GM23338 (cell line): ENCODE measurements around the gene CCND1. TPM values are rescaled to one million over a fixed set of nuclear protein-coding genes. Genes with fewer than 3 reads are reported as not detected.

ENCODE experiments used
- ATAC-seq: fragments of 200-7000 bp; cut with Tn5 transposase; 3 replicates; pipeline ENCODE4 v1.9.1; 2020
- DNase-seq: peaks from one replicate; pipeline ENCODE4 v3.0.0-alpha.2; 2015; ENCODE audit warnings: low spot score
- H2AFZ ChIP-seq: fragments of 200-600 bp; sonication (generic); 2 replicates; pipeline ENCODE4 v1.8.0; 2016; ENCODE audit warnings: antibody characterized with exemption, mild to moderate bottlenecking, moderate library complexity
- H3F3A ChIP-seq: fragments of 200-600 bp; sonication (generic); replicated peaks from 2 replicates; pipeline ENCODE4 v1.8.0; 2017; ENCODE audit warnings: antibody characterized with exemption, mixed run types, low read depth
- H3K27ac ChIP-seq: fragments of 200-600 bp; sonication (generic); 2 replicates; pipeline ENCODE4 v1.6.1; 2016; ENCODE audit warnings: low read depth
- H3K27me3 ChIP-seq: fragments of 200-600 bp; sonication (generic); 2 replicates; pipeline ENCODE4 v1.8.0; 2016; ENCODE audit warnings: mild to moderate bottlenecking, mixed run types, moderate library complexity; ENCODE audit not compliant: insufficient read depth
- H3K36me3 ChIP-seq: fragments of 200-600 bp; sonication (generic); 2 replicates; pipeline ENCODE4 v1.8.0; 2016; ENCODE audit warnings: mild to moderate bottlenecking; ENCODE audit not compliant: insufficient read depth
- H3K4me1 ChIP-seq: fragments of 200-600 bp; sonication (generic); 2 replicates; pipeline ENCODE4 v1.8.0; 2016; ENCODE audit warnings: mild to moderate bottlenecking, moderate library complexity; ENCODE audit not compliant: insufficient read depth
- H3K4me2 ChIP-seq: fragments of 200-600 bp; sonication (generic); 2 replicates; pipeline ENCODE4 v1.7.1; 2017; ENCODE audit warnings: mixed run types
- H3K4me3 ChIP-seq: fragments of 200-600 bp; sonication (generic); 2 replicates; pipeline ENCODE4 v1.6.1; 2016; ENCODE audit warnings: mixed run types
- H3K79me2 ChIP-seq: fragments of 200-600 bp; sonication (generic); replicated peaks from 2 replicates; pipeline ENCODE4 v1.8.0; 2017; ENCODE audit warnings: mild to moderate bottlenecking; ENCODE audit not compliant: insufficient read depth
- H3K9me2 ChIP-seq: fragments of 200-600 bp; sonication (generic); 2 replicates; pipeline ENCODE4 v1.8.0; 2017; ENCODE audit not compliant: insufficient read depth
- H4K20me1 ChIP-seq: fragments of 200-600 bp; sonication (generic); replicated peaks from 2 replicates; pipeline ENCODE4 v1.8.0; 2017; ENCODE audit warnings: mild to moderate bottlenecking; ENCODE audit not compliant: insufficient read depth
- H3K27ac Mint-ChIP-seq: 2 replicates; pipeline ENCODE4 v1.8.0; 2020; ENCODE audit warnings: inconsistent platforms, mild to moderate bottlenecking, moderate library complexity, mixed read lengths
- H3K27me3 Mint-ChIP-seq: 3 replicates; pipeline ENCODE4 v1.8.0; 2022; ENCODE audit warnings: low read depth, mild to moderate bottlenecking, moderate library complexity, mixed read lengths, inconsistent platforms; ENCODE audit not compliant: insufficient read depth, poor library complexity
- H3K36me3 Mint-ChIP-seq: 3 replicates; pipeline ENCODE4 v1.8.0; 2021; ENCODE audit warnings: low read depth, mild to moderate bottlenecking, inconsistent platforms, moderate library complexity, mixed read lengths
- H3K4me1 Mint-ChIP-seq: 3 replicates; pipeline ENCODE4 v1.8.0; 2020; ENCODE audit warnings: mild to moderate bottlenecking, inconsistent platforms, mixed read lengths
- H3K4me3 Mint-ChIP-seq: 3 replicates; pipeline ENCODE4 v1.8.0; 2021; ENCODE audit warnings: moderate library complexity, mild to moderate bottlenecking, inconsistent platforms, mixed read lengths
- H3K9me3 Mint-ChIP-seq: 3 replicates; pipeline ENCODE4 v1.8.0; 2020; ENCODE audit warnings: moderate library complexity, mild to moderate bottlenecking, inconsistent platforms, mixed read lengths
- CREB1 ChIP-seq: fragments of 250-450 bp; sonication (Bioruptor Pico); IDR thresholded peaks from 2 replicates; pipeline ENCODE4 v1.5.0; 2020; ENCODE audit warnings: low read depth, mild to moderate bottlenecking, moderate library complexity
- EZH2 ChIP-seq: fragments of 200-600 bp; sonication (generic); IDR thresholded peaks from one replicate; pipeline ENCODE4 v1.8.0; 2017; ENCODE audit warnings: antibody characterized with exemption, mild to moderate bottlenecking, low read depth; ENCODE audit not compliant: unreplicated experiment
- EZH2phosphoT487 ChIP-seq: fragments of 200-600 bp; sonication (generic); IDR thresholded peaks from one replicate; pipeline ENCODE4 v1.8.1; 2018; ENCODE audit warnings: antibody characterized with exemption; ENCODE audit not compliant: unreplicated experiment
- NANOG ChIP-seq: IDR thresholded peaks from 2 replicates; pipeline ENCODE4 v1.6.1; 2016; ENCODE audit warnings: antibody characterized with exemption, borderline replicate concordance
- ZNF114 ChIP-seq: fragments of 250-450 bp; sonication (Bioruptor Pico); IDR thresholded peaks from 2 replicates; pipeline ENCODE4 v1.5.0; 2020; ENCODE audit warnings: mild to moderate bottlenecking, moderate library complexity
- ZNF331 ChIP-seq: fragments of 250-450 bp; sonication (Bioruptor Pico); IDR thresholded peaks from 2 replicates; pipeline ENCODE4 v1.5.0; 2020; ENCODE audit warnings: low read depth, mild to moderate bottlenecking, moderate library complexity
- ZNF462 ChIP-seq: fragments of 250-450 bp; sonication (Bioruptor Pico); IDR thresholded peaks from 2 replicates; pipeline ENCODE4 v1.5.0; 2020; ENCODE audit warnings: mild to moderate bottlenecking, moderate library complexity
- polyA plus RNA-seq: library from polyadenylated mRNA; unstranded; fragments of >200 nt; fragmentation: Nextera tagmentation; extraction: Ambion mirVana; gene quantifications from 2 replicates; pipeline ENCODE4 v1.2.1, GENCODE V29; 2016
- total RNA-seq: library from RNA; depleted of rRNA; stranded (reverse); fragments of >200 nt; shearing (Covaris generic); gene quantifications from 2 replicates; pipeline ENCODE4 v1.2.3, GENCODE V29; 2014
- TF ChIP-seq, protein P1 (sequence below), 2 experiments: fragments of 200-600 bp in 1 of 2; sonication (generic) in 1 of 2; conservative IDR thresholded peaks; 2 replicates each; pipeline versions ENCODE4 v1.5.1 to v1.6.1; 2016 to 2017; ENCODE audit warnings: antibody characterized with exemption in 2 of 2, low read depth in 2 of 2, mild to moderate bottlenecking in 2 of 2, moderate library complexity in 1 of 2

The CCND1 gene
- total and polyA plus RNA-seq, 2 experiments from 2014 or later: 109 to 183 TPM

GRCh38 chr11:69669486-69669885, 28.5 kb downstream of the CCND1 start:
- H3K9me3 Mint-ChIP-seq: no peaks in the 10 kb centered on the region
- Histone ChIP-seq H3K27me3 (no peaks in the 10 kb centered on the region), H3K4me1 (peaks cover 6% of the 10 kb centered on the region), H3K27ac (no peak overlapping the region), H3K4me2 (no peak overlapping the region), H2AFZ (no peak overlapping the region), H3K79me2 (peaks cover 28% of the 10 kb centered on the region), H3F3A (peaks cover 13% of the 10 kb centered on the region; the same call in 1 of the 2 replicates), H3K9me2 (no peaks in the 10 kb centered on the region), H4K20me1 (peaks cover 4% of the 10 kb centered on the region; the same call in 1 of the 2 replicates), H3K4me3 (no peak overlapping the region), H3K36me3 (peaks cover 6% of the 10 kb centered on the region; the same call in 1 of the 2 replicates)
- H3K36me3 Mint-ChIP-seq: peaks cover 42% of the 10 kb centered on the region
- DNase-seq (no peak), ATAC-seq (no peak)
- TF ChIP-seq ZNF114 (CRISPR knock-in tag) (no peak), ZNF331 (CRISPR knock-in tag) (no peak), NANOG (no peak), CREB1 (CRISPR knock-in tag) (no peak), EZH2 (no peak), ZNF462 (no peak), EZH2phosphoT487 (no peak)
- TF ChIP-seq, protein P1, sequence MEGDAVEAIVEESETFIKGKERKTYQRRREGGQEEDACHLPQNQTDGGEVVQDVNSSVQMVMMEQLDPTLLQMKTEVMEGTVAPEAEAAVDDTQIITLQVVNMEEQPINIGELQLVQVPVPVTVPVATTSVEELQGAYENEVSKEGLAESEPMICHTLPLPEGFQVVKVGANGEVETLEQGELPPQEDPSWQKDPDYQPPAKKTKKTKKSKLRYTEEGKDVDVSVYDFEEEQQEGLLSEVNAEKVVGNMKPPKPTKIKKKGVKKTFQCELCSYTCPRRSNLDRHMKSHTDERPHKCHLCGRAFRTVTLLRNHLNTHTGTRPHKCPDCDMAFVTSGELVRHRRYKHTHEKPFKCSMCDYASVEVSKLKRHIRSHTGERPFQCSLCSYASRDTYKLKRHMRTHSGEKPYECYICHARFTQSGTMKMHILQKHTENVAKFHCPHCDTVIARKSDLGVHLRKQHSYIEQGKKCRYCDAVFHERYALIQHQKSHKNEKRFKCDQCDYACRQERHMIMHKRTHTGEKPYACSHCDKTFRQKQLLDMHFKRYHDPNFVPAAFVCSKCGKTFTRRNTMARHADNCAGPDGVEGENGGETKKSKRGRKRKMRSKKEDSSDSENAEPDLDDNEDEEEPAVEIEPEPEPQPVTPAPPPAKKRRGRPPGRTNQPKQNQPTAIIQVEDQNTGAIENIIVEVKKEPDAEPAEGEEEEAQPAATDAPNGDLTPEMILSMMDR (conservative IDR thresholded peaks at IDR 0.05; ENCODE audit: low read depth in 2 of 2): no peak
- peaks cover 6% of the 10 kb centered on the region for H3K27me3 Mint-ChIP-seq
- no peak overlapping the region for H3K4me3 Mint-ChIP-seq
- peaks cover 10% of the 10 kb centered on the region; the same call in 2 of the 3 replicates for H3K4me1 Mint-ChIP-seq
- H3K27ac Mint-ChIP-seq: no peak overlapping the region
